Fibroblast of lung (primary cell): Measurements from ENCODE around the gene ACER3.

Source experiments
- EZH2 ChIP-seq: IDR thresholded peaks from 2 replicates; pipeline ENCODE4 v1.5.1; 2012; ENCODE audit warnings: low read length, control low read depth, mild to moderate bottlenecking; ENCODE audit errors: missing control alignments
- TF ChIP-seq, protein P1 (sequence below), 2 donors: IDR thresholded peaks in 1 of 2; conservative IDR thresholded peaks in 1 of 2; 1 replicate in 1 of 2; 2 replicates in 1 of 2; pipeline ENCODE4 v1.5.1; 2011 to 2012; ENCODE audit warnings: low read length in 2 of 2, control low read depth in 1 of 2, inconsistent platforms in 1 of 2, low read depth in 1 of 2, mild to moderate bottlenecking in 1 of 2

DNA sequence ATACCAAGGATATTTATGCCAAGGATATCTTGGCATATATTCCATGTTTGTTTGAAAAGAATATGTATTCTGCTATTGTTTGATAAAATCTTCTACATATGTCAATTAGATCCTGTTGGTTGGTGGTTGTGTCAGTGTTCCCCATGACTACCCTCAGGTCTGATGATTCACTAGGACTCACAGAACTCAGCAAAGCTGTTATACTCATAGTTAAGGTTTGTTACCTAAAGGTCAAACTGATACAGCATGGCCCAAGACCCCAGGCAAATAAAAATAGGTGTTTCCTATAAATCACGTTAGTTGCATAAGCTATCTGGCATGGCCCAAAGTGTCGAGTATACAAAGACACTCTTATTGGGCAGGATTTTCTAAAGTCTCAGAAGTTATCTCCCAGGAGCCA is 143.2 kb downstream of the ACER3 start:
- TF ChIP-seq, protein P1, sequence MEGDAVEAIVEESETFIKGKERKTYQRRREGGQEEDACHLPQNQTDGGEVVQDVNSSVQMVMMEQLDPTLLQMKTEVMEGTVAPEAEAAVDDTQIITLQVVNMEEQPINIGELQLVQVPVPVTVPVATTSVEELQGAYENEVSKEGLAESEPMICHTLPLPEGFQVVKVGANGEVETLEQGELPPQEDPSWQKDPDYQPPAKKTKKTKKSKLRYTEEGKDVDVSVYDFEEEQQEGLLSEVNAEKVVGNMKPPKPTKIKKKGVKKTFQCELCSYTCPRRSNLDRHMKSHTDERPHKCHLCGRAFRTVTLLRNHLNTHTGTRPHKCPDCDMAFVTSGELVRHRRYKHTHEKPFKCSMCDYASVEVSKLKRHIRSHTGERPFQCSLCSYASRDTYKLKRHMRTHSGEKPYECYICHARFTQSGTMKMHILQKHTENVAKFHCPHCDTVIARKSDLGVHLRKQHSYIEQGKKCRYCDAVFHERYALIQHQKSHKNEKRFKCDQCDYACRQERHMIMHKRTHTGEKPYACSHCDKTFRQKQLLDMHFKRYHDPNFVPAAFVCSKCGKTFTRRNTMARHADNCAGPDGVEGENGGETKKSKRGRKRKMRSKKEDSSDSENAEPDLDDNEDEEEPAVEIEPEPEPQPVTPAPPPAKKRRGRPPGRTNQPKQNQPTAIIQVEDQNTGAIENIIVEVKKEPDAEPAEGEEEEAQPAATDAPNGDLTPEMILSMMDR (conservative IDR thresholded peaks at IDR 0.05 in 1 of 2, IDR thresholded peaks at IDR 0.05 in 1 of 2; ENCODE audit: low read depth in 1 of 2, low read length in 2 of 2): no peak
- TF ChIP-seq EZH2: no peak
